ENCODE measurements around the gene EHD2.
A peak's percentile ranks its signal among the peaks of the same experiment; 100 is the strongest.

EHD2 gene

DNA sequence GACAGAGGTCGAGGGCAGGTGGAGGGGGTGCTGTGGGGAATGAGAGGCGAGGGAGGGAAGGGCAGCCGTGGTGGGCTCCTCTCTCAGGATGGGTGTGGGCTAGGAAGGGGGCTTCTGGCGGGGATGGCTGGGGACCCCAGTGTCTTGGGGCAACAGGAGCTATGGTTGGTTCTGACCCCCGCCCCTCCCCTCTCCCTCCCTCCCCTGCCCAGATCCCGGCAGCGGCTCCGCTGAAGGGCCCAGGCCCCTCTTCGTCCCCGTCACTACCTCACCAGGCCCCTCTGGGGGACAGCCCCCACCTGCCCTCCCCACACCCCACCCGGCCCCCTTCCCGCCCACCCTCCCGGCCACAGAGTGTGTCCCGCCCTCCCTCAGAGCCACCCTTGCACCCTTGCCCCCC, 19.3 kb upstream of the EHD2 start:
- no peak overlapping the region for H3K27ac Mint-ChIP-seq

DNA sequence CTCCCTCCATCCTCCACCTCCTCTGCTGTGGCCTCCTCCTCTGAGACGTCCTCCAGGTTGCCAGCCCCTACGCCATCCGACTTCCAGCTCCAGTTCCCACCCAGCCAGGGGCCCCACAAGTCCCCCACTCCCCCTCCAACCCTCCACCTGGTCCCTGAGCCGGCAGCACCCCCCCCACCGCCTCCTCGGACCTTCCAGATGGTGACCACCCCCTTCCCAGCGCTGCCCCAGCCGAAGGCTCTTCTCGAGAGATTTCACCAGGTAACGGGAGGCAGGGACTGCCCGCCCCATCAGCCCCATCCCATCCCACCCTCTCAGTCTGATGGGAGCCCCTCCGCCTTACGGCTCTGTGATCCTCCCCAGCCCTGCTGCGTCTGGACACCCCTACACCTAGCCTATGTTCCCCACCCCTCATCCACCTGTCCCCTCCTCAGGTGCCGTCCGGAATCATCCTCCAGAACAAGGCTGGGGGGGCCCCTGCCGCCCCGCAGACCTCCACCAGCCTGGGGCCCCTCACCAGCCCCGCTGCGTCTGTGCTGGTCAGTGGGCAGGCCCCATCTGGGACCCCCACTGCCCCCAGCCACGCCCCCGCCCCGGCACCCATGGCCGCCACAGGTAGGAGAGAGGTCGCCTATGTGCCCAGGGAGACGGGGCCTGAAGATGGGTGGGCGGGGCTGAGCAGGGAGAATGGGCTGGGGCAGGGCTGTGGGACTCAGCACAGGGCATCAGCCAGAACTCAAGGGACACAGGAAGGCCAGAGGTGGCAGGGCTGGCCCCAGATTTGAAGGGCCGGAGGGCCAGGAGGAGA, 18.6 kb upstream of the EHD2 start:
- H3K27ac Mint-ChIP-seq, result no peak overlapping the region
- H3K27me3 Mint-ChIP-seq (ENCODE audit: low read depth, poor library complexity), result no peaks in the 10 kb centered on the region
- H3K4me1 Mint-ChIP-seq, result no peaks in the 10 kb centered on the region
- no peak for DNase-seq
- TF ChIP-seq, protein P1, sequence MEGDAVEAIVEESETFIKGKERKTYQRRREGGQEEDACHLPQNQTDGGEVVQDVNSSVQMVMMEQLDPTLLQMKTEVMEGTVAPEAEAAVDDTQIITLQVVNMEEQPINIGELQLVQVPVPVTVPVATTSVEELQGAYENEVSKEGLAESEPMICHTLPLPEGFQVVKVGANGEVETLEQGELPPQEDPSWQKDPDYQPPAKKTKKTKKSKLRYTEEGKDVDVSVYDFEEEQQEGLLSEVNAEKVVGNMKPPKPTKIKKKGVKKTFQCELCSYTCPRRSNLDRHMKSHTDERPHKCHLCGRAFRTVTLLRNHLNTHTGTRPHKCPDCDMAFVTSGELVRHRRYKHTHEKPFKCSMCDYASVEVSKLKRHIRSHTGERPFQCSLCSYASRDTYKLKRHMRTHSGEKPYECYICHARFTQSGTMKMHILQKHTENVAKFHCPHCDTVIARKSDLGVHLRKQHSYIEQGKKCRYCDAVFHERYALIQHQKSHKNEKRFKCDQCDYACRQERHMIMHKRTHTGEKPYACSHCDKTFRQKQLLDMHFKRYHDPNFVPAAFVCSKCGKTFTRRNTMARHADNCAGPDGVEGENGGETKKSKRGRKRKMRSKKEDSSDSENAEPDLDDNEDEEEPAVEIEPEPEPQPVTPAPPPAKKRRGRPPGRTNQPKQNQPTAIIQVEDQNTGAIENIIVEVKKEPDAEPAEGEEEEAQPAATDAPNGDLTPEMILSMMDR (IDR thresholded peaks at IDR 0.05), result no peak
- no peak overlapping the region for H3K4me3 Mint-ChIP-seq
- H3K36me3 Mint-ChIP-seq (ENCODE audit: low read depth), result peaks cover 26% of the 10 kb centered on the region
- H3K9me3 Mint-ChIP-seq, result no peaks in the 10 kb centered on the region

More for the DNA sequence above, 19.3 kb upstream of the EHD2 start:
- H3K4me3 Mint-ChIP-seq, result no peak overlapping the region
- H3K4me1 Mint-ChIP-seq, result no peaks in the 10 kb centered on the region
- peaks cover 25% of the 10 kb centered on the region for H3K36me3 Mint-ChIP-seq (ENCODE audit: low read depth)
- TF ChIP-seq, protein P1 (IDR thresholded peaks at IDR 0.05), result no peak
- DNase-seq, result no peak
- no peaks in the 10 kb centered on the region for H3K9me3 Mint-ChIP-seq
- H3K27me3 Mint-ChIP-seq (ENCODE audit: low read depth, poor library complexity), result no peaks in the 10 kb centered on the region

DNA sequence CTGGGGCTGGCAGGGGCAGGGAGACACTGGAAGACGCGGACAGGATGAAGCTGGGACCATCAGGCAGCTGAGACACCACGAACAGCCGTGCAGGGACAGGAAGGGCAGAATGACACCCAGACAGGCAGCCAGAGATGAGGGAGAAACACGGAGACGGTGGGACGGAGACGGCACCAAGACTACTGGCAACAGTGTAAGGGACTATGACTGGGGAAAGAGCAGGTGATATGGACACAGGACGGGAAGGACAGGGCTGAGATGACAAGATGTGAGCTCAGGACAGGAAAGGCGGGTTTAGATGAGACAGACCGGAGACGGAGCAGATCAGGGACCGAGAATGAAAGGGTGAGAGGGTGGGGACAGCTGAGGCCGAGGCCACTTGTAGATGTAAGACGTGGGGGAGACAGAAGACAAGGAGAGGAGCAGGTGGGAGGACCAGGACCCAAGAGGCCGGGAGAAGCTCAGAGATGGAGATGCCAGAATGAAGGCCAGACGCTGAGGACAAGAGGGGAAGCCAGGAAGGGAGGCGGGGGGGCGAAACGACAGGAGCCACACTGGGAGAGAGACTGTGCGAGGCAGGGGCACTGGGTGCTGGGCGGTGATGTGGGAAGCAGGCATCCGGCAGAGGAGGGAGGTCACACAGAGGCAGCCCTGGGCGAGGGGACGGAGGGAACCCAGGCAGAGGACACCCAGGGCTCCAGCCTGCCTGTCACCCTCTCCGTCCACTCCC, 17.5 kb upstream of the EHD2 start:
- H3K27ac Mint-ChIP-seq, result peak overlapping the region; percentile 91
- no peak overlapping the region for H3K4me3 Mint-ChIP-seq
- H3K36me3 Mint-ChIP-seq (ENCODE audit: low read depth), result peaks cover 31% of the 10 kb centered on the region
- no peaks in the 10 kb centered on the region for H3K27me3 Mint-ChIP-seq (ENCODE audit: low read depth, poor library complexity)
- no peak for DNase-seq
- TF ChIP-seq, protein P1 (IDR thresholded peaks at IDR 0.05), result no peak
- no peaks in the 10 kb centered on the region for H3K9me3 Mint-ChIP-seq
- no peaks in the 10 kb centered on the region for H3K4me1 Mint-ChIP-seq

DNA sequence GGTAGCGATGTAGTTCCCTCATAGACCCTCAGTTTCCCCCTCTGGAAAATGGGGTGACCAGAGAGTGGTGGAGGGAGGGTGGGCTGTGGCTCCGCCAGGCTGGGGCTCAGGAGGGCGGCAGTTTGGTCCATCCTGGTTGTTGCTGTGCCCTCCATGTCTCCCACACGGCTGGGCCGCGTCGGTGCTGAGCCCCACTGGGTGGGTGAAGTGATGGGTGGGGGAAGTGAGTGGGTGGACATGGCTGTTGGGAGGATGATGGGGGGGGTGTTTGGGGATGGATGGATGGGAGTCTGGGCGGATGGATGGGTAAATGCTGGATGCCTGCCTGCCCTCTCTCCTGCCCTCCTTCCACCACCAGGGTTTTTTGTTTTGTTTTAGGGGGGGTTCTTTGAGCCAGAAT, 16.6 kb upstream of the EHD2 start:
- Mint-ChIP-seq H3K9me3 (no peaks in the 10 kb centered on the region), H3K27me3 (ENCODE audit: low read depth, poor library complexity) (no peaks in the 10 kb centered on the region), H3K27ac (no peak overlapping the region), H3K4me3 (no peak overlapping the region), H3K4me1 (no peaks in the 10 kb centered on the region), H3K36me3 (ENCODE audit: low read depth) (peaks cover 26% of the 10 kb centered on the region)
- DNase-seq, result no peak
- TF ChIP-seq, protein P1 (IDR thresholded peaks at IDR 0.05), result no peak

DNA sequence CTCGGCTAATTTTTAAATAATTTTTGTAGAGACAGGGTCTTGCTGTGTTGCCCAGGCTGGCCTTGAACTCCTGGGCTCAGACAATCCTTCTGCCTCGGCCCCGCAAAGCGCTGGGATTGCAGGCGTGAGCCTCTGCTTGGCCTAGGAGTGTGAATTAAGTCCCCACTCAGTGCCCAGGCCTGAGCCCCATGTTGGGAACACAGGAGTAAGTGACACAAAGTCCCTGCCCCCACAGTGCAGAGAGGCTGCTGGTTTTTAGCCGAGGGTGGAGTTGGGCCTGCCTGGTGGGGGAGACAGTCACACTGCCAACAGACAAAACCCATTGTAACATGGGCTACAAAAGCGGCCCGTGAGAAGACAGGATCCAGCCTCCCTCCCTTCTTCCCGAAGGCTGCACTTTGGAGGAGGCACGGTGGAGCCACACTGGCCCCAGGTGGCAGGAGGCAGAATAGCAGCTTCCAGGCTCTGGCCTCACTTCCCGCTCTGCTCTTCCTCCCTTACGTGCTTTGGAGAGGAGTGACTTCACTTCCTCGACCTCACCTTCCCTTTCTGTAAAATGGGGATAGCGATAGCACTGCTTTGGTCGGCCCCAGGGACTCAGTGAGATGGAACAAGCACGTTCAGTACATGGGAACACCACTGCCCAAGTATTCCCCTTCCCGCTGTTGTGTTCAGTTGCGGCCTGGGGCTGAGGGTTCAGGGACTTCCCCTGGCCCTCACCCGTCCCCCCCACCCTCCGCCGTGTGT, 15.2 kb upstream of the EHD2 start:
- TF ChIP-seq, protein P1 (IDR thresholded peaks at IDR 0.05), result peak; percentile 96
- Mint-ChIP-seq H3K4me3 (no peak overlapping the region), H3K36me3 (ENCODE audit: low read depth) (peaks cover 24% of the 10 kb centered on the region), H3K4me1 (no peaks in the 10 kb centered on the region), H3K27me3 (ENCODE audit: low read depth, poor library complexity) (no peaks in the 10 kb centered on the region), H3K9me3 (no peaks in the 10 kb centered on the region), H3K27ac (no peak overlapping the region)
- DNase-seq, result peak; percentile 77
